ENCODE measurements around the gene ZNF789.

- TF ChIP-seq CTCF (IDR thresholded peaks at IDR 0.05; ENCODE audit: low read length), result no peak
- no peak for TF ChIP-seq EZH2 (IDR thresholded peaks at IDR 0.05; ENCODE audit: borderline replicate concordance, low read length)
Observed at GRCh38 chr7:99498546-99498944, 25.9 kb downstream of the ZNF789 start.

Data from OCI-LY1 (cell line).